NCI-H146 (cell line): ENCODE measurements around the gene HSPB6.

Experiments used
- DNase-seq: peaks from one replicate; lab custom pipeline; 2025; lab: John Stamatoyannopoulos, UW

Gene HSPB6

DNA sequence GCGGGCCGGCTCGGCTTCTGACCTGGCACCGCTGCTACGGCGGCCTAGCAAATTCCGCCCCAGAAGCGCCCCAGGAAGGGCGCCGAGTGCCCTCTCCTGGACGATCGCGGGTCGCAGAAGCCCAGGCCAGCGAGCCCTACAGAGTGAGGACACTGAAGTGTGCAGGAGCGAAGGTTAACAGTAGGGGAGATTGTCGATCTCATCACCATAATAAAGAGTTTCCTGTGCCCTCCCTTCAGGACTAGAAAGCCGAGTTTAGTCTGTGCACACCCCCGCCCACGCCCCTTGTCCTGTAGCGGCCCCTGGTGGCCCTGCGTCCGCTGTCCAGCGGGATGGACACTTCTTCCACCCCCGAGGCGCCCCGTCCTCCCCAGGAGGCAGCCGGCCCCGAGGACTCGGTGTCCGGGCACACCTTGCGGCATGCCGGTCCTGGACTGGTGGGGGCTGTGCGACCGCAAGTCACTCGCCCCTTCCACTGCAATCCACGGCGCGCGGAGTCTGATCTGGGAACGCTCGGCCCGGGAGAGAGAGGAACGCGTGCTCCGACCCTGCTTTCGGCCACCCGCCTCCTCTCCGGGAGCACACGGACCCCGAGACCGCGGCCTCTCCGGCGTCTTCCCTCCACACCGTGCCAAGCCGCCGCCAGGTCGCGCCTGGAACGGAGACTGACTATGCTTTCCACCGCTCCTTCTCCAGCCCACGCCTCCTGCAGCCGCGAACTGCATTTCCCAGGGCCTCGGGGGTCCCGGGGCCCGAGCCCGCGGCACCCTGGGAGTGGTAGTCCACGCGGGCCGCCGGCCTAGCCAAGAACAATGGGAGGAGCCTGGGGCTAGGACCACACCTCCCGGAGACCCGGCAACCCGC lies 39.8 kb downstream of the HSPB6 start:
- DNase-seq, result peak; percentile 98

DNA sequence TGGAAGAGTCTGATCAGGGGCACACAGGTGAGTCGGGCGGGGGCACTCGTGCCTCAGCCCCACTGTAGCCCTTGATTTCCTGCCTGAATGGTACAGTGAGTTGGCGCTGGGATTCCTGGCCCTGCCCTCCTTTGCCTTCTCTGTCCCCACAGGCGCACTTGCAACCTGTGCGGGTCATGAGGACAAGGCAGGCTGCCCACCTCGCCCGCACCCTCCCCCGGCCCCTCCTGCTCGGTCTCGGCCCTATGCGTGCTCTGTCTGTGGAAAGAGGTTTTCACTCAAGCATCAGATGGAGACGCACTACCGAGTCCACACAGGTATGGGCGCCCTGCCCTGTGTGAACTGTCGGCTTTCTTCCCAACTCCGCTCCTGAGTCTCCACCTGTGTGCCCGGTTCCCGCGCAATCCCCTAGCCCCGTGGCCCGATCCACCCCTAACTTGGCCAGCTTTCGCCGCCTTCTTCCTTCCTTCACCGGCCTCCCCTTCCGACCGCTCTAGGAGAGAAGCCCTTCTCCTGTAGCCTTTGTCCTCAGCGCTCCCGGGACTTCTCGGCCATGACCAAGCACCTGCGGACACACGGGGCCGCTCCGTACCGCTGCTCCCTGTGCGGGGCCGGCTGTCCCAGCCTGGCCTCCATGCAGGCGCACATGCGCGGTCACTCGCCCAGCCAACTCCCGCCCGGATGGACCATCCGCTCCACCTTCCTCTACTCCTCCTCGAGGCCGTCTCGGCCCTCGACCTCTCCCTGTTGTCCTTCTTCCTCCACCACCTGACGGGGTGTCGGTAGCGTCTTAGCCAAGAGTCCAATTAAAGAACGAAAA lies 40.6 kb downstream of the HSPB6 start:
- DNase-seq, result peak; percentile 79

DNA sequence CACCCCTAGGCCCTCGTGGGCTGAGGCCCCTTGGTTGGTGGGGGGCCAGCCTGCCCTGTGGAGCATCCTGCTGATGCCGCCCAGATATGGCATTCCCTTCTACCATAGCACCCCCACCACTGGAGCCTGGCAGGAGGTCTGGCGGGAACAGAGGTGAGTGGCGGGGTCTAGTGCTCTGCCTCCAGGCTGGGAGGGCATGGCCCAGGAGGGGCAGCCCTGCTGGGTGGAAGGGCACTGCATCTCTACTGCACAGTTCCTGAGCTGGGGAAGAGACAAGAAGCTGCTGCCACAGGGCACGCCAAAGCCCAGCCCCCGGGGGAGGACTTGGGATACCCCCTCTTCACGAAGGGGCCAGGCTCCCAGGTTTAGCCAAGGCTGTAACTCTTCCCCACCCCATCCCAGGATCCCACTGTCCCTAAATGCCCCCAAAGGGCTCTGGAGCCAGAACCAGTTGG lies 41.4 kb downstream of the HSPB6 start:
- DNase-seq, result no peak

DNA sequence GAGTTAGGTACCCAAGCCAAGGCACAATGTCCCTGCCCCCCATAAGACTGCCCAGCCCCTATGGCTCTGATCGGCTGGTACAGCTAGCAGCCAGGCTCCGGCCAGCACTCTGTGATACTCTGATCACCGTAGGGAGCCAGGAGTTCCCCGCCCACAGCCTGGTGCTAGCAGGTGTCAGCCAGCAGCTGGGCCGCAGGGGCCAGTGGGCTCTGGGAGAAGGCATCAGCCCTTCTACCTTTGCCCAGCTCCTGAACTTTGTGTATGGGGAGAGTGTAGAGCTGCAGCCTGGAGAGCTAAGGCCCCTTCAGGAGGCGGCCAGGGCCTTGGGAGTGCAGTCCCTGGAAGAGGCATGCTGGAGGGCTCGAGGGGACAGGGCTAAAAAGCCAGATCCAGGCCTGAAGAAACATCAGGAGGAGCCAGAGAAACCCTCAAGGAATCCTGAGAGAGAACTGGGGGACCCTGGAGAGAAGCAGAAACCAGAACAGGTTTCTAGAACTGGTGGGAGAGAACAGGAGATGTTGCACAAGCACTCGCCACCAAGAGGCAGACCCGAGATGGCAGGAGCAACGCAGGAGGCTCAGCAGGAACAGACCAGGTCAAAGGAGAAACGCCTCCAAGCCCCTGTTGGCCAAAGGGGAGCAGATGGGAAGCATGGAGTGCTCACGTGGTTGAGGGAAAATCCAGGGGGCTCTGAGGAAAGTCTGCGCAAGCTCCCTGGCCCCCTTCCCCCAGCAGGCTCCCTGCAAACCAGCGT lies 42.1 kb downstream of the HSPB6 start:
- DNase-seq, result peak; percentile 67

DNA sequence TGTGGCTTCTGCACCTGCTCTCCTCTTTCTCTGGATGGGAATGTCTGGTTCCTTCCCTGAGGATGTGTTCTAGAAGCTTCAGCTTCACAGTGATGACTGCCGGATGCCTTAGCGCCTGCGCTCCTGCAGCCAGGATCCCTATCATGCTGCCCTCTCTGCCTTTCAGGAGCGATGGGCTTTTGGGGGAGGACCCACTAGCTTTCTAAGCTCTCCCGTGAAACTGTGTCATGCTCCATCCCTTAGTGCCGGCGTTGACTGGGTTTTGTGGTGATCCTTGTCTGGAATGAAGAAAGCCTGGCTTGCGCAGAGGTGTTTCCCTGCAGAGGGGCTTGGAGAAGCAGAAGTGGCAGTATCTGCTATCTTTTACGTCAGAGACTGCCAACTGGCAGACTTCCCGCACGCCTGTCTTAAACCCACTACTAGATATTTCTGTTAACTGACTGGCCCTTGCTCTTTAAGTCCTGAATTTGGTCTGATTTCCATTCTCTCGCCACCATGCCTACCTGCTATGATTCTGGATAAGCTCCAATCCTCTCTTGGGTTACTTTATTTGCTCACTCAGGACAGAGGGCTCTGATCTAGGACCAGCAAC lies 42.8 kb downstream of the HSPB6 start:
- DNase-seq, result no peak

DNA sequence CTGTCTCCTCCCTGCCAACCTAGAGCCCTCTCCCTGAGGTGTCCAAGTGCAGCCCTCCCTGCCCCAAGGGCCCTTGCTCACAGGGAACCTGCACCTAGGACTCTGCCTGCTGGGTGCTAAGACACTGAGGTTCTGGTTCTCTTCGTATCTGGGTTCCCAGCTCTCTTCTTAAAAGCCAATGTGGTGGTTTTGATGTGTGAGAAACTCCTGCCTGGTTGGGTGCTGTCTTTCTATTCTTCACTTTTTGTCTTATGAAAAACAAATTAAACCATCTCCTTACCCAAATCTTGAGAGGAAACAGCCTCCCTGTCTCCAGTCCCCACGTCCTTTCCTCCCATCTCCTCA lies 43.4 kb downstream of the HSPB6 start:
- no peak for DNase-seq

DNA sequence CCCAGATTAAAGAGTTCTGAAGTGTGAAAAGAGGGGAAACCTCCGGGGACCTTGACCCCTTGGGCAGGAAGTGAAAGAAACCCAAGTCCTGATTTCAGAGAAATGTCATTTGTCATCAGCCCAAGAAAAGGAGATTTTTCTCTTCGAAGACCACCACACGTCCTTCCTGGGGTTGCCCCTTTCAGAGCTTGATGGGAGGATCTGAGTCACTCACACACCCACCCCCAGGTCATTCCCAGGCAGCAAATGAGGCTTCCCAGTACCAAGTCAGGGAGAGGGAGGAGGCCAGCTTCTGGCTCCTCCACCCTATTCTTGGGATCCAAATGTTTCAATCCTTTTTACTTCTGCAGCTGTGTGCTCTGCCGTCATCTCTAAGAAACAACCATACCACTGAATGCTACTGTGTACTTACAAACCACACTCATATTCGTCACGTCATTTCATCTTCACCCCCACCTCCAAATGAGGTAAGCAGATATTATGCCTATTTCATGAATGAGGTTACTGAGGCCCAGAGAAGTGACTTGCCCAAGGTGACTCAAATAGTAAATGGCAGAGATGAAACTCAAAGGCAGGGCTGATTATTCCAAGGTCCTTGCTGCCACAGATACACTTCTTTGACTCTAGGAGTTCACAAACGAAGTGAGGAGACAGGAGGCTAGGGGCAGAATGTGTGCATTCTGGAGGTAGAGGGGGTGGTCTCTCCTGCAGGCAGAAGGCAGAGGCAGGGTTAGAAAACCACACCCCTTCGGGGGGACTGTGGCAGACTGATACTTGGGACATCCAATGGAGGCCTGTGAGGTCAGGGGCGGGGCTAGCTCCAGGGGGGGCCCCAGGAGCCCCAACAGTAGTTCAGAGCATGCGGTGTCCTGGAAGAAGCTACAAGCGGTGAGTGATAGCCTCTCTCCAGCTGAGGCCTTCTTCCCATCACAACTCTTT lies 44.0 kb downstream of the HSPB6 start:
- no peak for DNase-seq

DNA sequence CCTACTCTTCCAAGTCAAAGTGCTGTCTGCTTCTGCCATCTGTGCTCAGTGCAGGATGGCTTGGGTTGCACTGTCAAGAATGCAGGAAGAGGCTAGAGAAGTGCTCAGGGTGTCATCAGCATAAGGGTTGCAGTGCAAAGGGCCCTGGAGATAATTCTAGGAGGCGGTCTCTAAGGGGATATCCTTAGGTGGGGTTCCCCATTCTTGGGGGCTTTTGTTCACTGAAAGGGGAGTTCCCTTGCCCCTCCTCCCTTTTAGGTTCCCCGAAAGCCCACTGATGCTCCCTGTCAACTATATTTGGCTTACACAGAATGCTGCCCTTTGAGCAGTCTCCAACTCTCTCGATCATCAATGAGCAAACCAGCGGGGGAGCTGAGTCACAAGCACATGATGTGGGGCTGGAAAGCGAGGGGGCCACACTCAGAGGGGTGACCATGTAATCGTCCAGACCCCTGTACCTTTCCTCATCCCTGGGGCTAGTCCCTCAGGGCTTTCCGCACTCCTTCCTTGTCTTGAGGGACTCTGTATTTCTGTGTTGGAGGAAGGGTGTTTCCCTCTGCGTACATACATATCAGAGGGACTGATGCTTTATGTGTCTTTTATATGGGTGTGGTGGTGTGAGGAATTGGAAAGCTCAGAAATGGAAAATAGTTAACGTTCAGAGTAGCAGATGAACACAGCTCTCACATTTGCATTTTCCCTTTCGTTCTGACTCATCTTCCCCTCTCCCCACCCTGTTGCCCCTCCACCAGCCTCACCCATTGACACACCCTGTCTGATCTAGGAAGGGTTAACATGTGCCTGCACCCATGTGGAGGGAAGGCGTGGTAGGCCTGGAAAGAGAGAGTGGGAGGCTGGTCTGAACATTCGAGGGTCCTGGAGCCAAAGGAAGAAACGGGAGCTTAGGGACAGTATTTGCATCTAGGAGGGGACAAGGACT lies 45.8 kb downstream of the HSPB6 start:
- no peak for DNase-seq

DNA sequence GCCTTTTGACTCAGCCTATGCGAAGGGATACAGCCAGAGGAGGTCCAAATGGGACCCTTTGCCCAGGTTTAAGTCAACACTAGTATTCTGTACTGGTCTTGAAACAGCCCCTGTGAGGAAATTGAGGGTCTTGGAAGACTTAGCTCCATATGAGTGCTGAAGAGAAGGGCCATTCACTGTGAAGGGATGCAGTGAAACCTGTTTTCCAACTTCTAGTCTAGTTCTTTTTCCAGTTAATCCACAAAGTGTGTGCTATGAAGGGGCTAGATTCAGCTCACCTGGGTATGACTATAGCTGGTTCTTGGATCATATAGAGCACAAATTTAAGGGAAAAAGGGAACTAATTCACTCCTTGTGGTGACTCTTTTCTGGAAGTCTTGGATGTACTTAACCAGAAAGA lies 48.4 kb downstream of the HSPB6 start:
- DNase-seq, result no peak
